Ureter (tissue), 1 donor: Measurements from ENCODE around the gene SPON1. TPM values are rescaled to one million over a fixed set of nuclear protein-coding genes. Genes with fewer than 3 reads are reported as not detected.

ENCODE experiments used
- DNase-seq: peaks from one replicate; pipeline ENCODE4 v3.0.0-alpha.2; 2020; ENCODE audit warnings: low spot score
- total RNA-seq: library from RNA; stranded (reverse); gene quantifications from one replicate; pipeline ENCODE4 v1.2.4, GENCODE V29; 2023
- donor health status: DM: yes; HTN: yes; CAD: no.

SPON1 gene
- total RNA-seq, 1 donor from 2014 or later: 37.1 TPM

DNA sequence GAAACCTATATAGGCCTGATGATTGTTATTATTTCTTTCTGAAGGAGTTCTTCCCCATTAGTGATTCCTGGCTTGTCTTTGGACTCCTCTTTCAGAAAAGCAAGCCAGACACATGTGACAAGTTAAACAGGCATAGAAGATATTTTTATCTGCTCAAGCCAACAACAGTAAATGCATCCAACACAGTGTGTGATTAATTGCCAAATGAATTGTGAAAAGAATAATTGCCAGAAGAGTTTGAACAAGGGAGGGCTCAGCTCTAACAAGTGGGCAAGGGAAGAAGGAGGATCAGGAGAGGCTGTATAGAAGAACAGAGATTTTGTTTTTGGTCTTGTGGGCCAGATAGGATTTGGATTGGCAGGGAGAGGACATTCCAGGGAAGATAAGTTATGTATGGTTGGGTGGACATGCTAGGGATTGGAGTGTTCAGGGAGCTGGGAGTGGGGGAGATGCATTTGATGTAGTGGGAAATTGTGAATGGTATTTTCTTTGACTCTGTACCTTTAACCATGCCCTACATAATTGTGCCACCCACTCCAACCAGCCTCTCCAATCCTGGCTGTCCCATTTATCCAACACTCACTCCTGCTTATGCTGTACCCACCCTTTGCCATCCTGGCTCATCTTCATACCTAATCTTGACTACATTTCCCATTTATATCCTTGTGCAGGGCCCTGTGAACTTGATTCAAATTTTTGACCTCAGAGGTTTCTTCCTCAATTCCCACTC lies 223.7 kb downstream of the SPON1 start:
- no peak for DNase-seq

DNA sequence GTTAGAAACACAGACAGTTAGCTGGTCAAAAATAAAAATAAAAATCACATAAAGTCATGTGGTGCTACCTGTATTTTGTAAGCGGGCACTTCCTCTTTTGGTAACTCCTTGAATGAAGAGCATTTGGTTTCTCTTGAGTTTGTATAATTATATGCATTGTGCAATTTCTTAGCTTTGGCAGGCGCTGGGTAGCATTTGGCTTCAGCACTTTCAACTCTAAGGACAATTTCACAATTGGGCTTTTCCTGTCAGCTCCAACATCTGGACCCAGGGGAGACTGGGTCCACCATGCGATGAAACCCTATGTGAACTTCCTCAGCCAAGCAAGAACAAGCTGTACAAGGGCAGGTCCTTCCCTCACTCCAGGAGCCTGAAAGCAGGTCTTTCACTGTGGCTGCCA lies 227.4 kb downstream of the SPON1 start:
- peak; percentile 55 for DNase-seq

GRCh38 chr11:14190992-14191778 lies 228.7 kb downstream of the SPON1 start:
- DNase-seq: no peak

DNA sequence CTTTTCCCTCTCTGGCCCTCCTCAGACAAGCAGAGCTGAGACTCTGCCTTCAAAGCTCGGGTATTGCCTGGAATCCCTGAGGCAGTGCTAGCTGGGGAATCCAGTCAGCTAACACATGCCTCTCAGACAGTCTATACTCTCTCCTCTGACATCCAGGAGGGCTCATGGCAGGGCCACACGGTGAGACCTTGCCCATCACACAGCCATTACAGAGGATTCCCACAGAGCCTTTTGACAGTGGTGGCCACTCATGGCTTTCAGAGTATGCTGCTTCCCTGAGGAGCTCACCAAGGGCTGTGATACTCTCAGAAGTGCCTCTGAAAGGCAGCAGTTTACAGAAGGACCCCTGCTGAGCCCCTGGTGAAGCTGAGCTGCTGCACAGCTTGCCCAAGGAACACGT lies 231.1 kb downstream of the SPON1 start:
- no peak for DNase-seq

DNA sequence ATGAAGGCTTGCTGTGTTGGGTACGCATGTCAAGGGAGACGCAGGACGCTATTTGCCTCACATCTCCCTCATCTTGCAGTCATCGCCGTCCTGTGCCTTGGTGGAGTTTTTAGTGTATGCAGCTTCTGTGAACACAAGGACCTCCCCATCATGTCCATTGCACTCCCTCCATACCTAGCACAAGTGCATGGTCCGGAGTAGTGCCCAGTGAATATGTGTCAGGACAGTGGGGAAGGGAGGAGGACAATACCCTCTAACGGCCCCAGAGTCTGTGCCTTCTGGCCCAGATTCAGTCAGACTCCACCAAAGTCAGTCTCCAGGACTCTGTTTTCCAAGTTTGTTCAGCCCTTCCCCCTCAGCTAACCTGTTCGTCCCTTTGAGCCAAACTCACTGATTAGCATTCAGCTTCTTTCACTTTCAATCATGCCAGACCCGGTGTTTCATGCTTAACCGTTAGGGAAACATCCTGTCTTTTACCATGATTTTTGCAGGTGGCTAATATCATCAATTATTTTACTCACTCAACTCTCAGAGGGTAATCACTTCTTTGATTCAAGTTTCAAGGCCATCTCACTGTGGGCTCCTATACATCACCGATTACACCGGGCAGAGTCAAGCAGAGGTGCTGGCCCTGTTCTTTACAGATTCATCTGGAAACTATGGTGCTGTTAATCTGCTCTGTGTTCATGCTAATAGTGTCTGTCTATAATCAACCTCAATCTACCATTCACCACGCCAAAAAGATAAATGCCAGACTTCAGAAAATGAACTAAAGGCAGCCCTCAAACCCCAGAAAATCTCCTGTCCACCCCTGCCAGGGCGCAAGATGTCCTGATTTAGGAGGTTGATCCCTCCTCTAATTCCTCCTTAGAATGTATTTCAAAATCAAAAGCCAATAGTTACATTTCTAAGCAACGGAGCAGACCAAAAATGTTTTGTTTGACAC lies 240.0 kb downstream of the SPON1 start:
- DNase-seq: no peak

GRCh38 chr11:14203321-14203720 lies 240.8 kb downstream of the SPON1 start:
- DNase-seq: no peak

DNA sequence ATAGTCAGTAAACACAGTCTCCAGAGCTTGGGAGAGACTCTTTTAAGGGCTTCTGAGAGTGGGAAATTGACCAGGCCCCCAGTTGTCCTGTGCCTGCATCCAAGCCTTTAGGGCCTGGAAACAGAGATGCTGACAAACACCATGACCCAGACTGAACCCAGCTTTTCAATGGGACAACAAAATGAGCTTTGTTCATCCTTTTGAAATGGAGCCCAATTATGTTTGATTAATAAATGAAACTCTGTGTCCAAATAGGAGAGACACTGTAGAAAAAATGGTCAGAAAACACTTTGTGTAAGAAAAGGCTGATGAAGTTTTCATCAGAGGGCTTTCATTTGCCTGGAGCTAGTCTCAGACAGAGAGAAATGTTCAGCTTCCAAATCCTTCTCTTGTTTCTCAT lies 250.5 kb downstream of the SPON1 start:
- no peak for DNase-seq

- DNase-seq: no peak
These were observed 256.2 kb downstream of the SPON1 start for GRCh38 chr11:14218728-14219127.

DNA sequence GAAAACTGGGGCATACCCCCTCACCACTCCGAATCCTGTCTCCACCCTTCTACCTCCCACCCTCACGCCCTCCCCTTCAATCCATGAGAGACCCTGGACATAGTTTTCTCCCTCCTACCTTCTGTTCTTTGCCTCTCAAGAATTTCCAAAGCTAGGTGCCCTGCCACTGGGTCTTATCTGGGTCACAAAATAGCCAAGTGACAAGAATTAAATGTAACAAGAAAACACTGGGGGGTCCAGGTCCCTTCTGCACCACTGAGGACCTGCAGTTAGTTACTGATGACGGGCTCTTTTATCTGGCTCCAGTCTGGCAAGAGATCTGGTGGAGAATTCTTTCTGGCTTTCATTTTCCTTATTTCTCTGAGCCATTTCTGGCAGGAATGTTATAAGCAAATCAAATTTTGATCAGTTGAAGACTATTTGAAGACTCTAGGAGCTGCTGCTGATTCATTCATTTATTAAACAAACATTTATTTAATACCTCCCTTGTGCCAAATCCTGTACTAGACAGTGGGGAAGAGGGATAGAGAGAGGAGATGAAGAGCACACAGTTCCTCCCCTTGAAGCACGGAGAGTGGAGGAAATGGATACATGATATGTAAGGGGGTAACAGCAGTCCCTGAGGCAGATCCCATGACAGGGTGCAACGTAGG lies 261.2 kb downstream of the SPON1 start:
- no peak for DNase-seq

- DNase-seq: no peak
These were observed 261.9 kb downstream of the SPON1 start for GRCh38 chr11:14224395-14224794.

GRCh38 chr11:14225666-14226065 lies 263.1 kb downstream of the SPON1 start:
- DNase-seq: no peak

- no peak for DNase-seq
These were observed 265.8 kb downstream of the SPON1 start for GRCh38 chr11:14228356-14228755.

GRCh38 chr11:14229472-14229871 lies 266.9 kb downstream of the SPON1 start:
- DNase-seq: no peak

- no peak for DNase-seq
These were observed 267.9 kb downstream of the SPON1 start for GRCh38 chr11:14230407-14230806.

DNA sequence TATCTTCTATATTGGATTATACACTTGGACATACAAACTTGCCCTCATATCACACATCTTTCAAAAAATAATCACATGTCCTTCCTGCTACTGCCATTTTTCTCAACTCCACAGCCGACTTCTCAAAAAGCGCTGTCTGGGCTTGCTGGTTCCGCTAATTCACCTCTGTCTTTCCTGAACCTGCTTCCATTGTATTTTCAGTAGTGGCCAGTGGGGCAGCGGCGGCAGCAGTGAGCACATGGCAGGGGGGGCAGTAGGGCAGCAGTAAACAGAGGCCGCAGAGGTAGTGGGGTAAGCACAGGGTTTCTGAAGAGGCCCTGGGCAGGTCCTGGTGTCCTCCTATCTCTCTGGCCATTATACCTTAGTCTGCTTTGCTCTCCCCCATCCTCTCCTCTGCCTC lies 270.1 kb downstream of the SPON1 start:
- no peak for DNase-seq

DNA sequence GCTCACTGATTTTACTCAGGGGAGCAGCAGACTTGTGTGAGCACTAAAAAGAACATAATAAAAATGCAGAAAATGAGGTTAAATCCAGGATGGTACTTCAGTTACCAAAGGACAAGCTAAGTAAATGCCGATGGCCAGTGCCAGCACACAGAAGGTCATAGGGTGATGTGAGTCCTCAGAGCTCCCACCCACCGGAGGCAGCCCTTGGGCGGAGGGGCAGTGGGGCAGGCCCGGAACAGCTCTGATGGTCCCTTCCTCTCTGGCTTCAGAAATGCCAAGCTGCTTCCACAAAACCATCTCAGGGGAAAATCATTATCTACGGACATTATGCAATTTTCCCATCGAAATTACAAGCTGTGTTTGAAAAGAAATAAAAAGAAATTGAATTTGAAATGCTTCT lies 271.9 kb downstream of the SPON1 start:
- DNase-seq: no peak

GRCh38 chr11:14235701-14236100 lies 273.2 kb downstream of the SPON1 start:
- DNase-seq: no peak

GRCh38 chr11:14237444-14237961 lies 275.0 kb downstream of the SPON1 start:
- no peak for DNase-seq

GRCh38 chr11:14240221-14240620 lies 277.7 kb downstream of the SPON1 start:
- no peak for DNase-seq

DNA sequence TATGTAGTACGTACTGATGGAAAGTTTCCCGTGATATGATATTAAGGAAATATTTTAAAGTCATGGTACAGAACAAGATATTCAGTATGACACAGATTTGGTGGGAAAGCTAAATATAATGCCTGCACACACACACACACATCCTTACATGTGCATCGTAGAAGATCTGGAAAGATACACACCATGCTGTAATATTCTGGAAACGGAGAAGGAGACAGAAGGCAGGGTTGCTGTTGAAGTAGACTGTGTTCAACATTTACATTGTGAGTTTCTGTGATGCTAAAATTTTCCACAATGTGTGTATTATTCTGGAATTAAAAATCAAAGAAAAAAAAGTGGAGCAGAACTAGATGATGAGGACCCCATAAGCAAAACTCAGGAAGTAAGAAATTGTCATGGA lies 278.4 kb downstream of the SPON1 start:
- no peak for DNase-seq

DNA sequence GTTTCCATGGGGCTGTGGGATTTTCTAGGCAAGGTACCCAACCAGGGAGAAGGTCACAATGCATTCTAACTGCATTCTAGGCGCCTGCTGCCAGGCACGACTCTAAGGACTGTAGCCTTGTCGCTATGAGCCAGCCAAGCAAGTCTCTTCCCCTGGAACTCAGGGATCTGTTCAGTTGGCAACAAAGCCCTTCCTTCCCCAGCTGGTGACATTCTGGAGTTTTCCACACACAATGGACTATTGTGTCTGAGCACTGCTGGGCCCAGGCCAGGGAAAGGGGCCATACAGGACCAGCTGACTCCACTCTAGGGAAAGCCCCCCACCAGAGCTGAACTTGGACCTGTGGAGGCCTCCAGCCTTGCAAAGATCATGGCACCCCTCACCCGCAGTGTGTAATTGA lies 279.7 kb downstream of the SPON1 start:
- no peak for DNase-seq
